HG03354 (cell line): ENCODE data around the gene LENEP.

Experiments used
- ATAC-seq: cut with Tn5 transposase; IDR thresholded peaks from one replicate; pipeline ENCODE4 v1.9.1; 2021; ENCODE audit warnings: mild to moderate bottlenecking; ENCODE audit not compliant: unreplicated experiment, poor library complexity, severe bottlenecking

LENEP gene

GRCh38 chr1:155008015-155008941, 14.9 kb downstream of the LENEP start:
- ATAC-seq, result no peak

DNA sequence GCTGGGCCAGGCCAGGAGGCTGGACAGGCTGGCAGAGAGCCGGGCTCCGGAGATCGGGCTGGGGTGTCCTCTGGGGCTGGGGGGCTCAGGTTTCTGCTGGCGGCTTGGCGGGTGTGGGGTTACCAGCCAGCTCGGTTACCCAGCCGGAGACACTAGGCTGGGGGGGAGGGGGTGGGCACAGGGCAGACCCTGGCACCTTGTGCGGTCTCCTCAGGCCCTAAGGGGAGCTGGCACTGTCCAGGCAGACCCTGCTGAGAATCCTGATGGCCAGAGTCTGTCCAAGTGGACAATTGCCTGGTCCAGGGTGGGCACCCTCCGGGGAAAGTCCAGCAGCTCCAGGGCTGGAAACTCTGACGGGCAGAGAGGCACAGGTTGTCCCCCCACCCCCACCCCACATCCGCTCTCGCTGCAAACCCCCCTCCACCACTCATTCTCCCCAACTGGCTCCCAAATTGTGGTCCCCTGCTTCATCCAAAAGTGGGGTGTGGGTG, 15.9 kb downstream of the LENEP start:
- ATAC-seq, result no peak

GRCh38 chr1:155009742-155010141, 16.4 kb downstream of the LENEP start:
- no peak for ATAC-seq

GRCh38 chr1:155010211-155010918, 17.0 kb downstream of the LENEP start:
- ATAC-seq, result no peak

GRCh38 chr1:155011004-155011416, 17.6 kb downstream of the LENEP start:
- ATAC-seq, result no peak

GRCh38 chr1:155011437-155012025, 18.1 kb downstream of the LENEP start:
- ATAC-seq, result no peak

GRCh38 chr1:155012026-155012546, 18.7 kb downstream of the LENEP start:
- ATAC-seq, result no peak

GRCh38 chr1:155012776-155013602, 19.6 kb downstream of the LENEP start:
- no peak for ATAC-seq

GRCh38 chr1:155013632-155014031, 20.2 kb downstream of the LENEP start:
- ATAC-seq, result no peak

DNA sequence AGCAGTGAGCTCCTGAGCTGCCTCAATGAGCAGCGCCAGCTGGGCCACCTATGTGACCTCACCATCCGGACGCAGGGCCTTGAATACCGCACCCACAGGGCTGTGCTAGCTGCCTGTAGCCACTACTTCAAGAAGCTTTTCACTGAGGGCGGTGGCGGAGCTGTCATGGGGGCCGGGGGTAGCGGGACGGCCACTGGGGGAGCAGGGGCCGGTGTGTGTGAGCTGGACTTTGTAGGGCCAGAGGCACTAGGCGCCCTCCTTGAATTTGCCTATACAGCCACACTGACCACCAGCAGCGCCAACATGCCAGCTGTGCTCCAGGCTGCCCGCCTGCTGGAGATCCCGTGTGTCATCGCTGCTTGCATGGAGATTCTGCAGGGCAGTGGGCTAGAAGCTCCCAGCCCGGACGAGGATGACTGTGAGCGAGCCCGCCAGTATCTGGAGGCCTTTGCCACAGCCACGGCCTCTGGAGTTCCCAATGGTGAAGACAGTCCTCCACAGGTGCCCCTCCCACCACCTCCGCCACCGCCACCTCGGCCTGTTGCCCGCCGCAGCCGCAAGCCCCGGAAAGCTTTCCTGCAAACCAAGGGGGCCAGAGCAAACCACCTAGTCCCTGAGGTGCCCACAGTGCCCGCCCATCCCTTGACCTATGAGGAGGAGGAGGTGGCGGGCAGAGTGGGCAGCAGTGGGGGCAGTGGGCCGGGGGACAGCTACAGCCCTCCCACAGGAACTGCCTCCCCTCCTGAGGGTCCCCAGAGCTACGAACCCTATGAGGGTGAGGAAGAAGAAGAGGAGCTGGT, 21.5 kb downstream of the LENEP start:
- no peak for ATAC-seq

DNA sequence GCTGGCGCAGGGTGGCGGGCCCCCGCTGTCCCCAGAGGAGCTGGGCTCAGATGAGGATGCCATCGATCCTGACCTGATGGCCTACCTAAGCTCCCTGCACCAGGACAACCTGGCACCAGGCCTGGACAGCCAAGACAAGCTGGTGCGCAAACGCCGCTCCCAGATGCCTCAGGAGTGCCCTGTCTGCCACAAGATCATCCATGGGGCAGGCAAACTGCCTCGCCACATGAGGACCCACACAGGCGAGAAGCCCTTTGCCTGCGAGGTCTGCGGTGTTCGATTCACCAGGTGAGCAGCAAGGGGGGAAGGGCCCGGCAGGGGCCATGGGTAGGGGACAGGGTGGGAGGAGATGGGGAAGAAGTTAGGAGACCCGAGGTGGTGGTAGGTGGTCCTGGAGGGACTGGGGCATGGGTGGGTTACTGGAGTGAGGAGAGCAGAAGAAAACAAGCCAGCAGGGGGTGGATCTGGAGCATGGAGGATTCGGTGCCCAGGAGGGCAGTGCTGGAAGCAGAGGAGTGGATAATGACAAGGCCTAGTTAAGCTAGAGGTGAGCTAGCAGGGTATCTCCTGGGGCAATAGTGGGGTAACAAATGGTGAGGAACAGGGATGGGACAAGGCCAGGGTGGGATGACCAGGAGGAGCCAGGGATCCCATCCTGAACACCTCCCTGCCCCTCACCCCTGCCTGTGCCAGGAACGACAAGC, 22.3 kb downstream of the LENEP start:
- no peak for ATAC-seq

DNA sequence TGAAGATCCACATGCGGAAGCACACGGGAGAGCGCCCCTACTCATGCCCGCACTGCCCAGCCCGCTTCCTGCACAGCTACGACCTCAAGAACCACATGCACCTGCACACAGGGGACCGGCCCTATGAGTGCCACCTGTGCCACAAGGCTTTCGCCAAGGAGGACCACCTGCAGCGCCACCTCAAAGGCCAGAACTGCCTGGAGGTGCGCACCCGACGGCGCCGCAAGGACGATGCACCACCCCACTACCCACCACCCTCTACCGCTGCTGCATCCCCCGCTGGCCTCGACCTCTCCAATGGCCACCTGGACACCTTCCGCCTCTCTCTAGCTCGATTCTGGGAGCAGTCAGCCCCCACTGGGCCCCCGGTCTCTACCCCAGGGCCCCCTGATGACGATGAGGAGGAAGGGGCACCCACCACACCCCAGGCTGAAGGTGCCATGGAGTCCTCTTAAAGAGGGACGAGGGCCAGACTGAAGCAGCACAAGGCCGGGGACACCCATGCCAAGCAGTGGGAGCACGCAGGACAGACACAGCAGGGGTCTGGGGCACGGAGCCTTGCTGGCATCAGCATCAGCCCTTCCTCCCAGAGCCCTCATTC, 22.9 kb downstream of the LENEP start:
- no peak for ATAC-seq

DNA sequence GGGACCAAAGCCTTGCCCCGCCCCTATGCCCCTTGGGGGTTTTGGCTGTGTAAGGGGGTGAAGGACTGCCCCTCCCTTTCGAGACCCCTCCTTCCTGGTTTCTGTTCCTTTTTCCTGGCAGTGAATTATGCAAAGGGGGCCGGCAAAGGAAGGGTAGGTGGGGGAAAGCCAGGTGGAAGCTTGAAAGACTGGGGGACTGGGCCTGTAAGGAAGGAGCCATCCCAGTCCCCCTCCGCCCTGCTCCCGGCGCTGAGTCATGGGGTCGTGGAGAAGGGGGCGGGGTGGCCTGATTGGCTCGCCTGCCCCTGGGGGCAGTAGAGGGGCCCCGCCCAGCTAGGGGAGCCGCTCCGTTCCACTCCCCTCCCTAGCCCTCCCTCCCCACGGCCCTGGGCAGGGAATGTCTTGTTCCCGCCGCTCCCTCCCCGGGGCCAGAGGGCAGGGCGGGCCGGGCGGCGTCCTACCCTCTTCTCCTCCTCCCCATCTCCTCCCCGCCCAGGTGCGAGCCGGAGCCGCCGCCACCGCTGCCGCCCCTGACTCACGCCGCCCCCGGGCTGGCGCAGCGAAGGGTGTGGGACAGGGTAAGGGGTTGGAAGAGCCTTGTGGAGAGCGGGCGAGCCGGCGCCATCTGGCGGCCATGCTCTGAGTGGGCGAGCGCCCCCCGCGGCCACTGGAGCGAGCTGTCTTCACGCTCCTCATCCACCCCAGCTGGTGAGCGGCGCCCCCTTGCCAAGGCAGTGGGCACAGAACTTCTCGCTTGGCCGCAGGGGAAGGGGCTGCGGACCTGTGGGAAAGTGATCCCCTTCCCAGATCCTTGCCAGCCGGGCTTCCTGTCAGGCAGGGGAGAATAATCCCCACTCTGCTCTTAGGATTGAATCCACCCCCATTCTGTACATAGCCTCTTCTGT, 23.9 kb downstream of the LENEP start:
- ATAC-seq, result peak; percentile 81

- ATAC-seq, result peak; percentile 11
Observed at GRCh38 chr1:155017946-155018316, 24.5 kb downstream of the LENEP start.

DNA sequence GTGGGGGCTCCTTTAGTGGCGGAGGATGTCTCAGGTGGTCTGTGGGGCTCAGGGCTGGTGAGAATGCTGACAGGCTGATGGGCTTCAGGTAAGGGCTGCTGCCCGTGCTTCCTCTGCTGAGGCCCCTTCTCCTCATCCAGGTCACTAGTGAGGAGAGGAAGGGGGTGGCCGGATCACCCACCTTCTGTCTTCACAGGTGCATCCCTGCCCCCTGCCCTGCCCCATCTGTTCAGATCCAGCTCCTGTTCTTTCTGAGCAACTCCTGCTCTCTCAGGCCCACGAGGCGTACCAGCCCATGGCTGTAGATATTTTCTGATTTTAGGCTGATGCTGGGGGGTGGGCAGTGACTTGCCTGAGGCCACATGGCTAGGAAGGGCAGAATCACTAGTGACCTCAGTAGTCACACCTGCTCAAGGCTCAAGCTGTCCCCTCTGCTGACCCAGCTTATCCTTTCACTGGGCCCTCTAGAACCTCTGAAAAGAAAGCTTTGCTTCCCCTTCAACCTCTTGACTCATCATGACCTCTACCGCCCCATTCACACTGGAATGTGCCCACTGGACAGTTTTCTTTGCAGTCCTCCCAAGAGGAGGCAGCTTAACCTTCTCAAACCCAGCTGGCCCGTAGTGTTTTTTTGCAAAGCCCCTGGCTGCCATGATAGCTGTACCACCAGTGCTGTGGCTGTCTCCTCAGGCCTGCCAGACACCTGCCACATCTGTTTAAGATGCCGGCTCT, 25.4 kb downstream of the LENEP start:
- no peak for ATAC-seq
